GM19467 (cell line): ENCODE results near the gene DYNC1I1.

Source experiments
- ATAC-seq: cut with Tn5 transposase; IDR thresholded peaks from one replicate; pipeline ENCODE4 v1.9.1; 2021; ENCODE audit warnings: mild to moderate bottlenecking, moderate library complexity; ENCODE audit not compliant: unreplicated experiment

DYNC1I1 gene

GRCh38 chr7:96069401-96069800, 297.0 kb downstream of the DYNC1I1 start:
- no peak for ATAC-seq

- ATAC-seq, result no peak
These were observed 302.5 kb downstream of the DYNC1I1 start for GRCh38 chr7:96074871-96075270.

- peak; percentile 87 for ATAC-seq
These were observed 303.4 kb downstream of the DYNC1I1 start for GRCh38 chr7:96075510-96076349.

- ATAC-seq, result no peak
These were observed 304.0 kb downstream of the DYNC1I1 start for GRCh38 chr7:96076350-96076707.

GRCh38 chr7:96080027-96080426, 307.7 kb downstream of the DYNC1I1 start:
- ATAC-seq, result no peak

GRCh38 chr7:96084881-96085553, 312.7 kb downstream of the DYNC1I1 start:
- ATAC-seq, result no peak

GRCh38 chr7:96085953-96086352, 313.6 kb downstream of the DYNC1I1 start:
- no peak for ATAC-seq

- ATAC-seq, result no peak
These were observed 316.2 kb downstream of the DYNC1I1 start for GRCh38 chr7:96088579-96088978.

- ATAC-seq, result no peak
These were observed 317.2 kb downstream of the DYNC1I1 start for GRCh38 chr7:96089511-96089910.

- no peak for ATAC-seq
These were observed 318.4 kb downstream of the DYNC1I1 start for GRCh38 chr7:96090756-96091155.

- no peak for ATAC-seq
These were observed 321.1 kb downstream of the DYNC1I1 start for GRCh38 chr7:96093435-96093834.

- ATAC-seq, result no peak
These were observed 325.5 kb downstream of the DYNC1I1 start for GRCh38 chr7:96097835-96098234.

GRCh38 chr7:96100737-96101136, 328.4 kb downstream of the DYNC1I1 start:
- no peak for ATAC-seq

GRCh38 chr7:96102096-96102811, 329.9 kb downstream of the DYNC1I1 start:
- no peak for ATAC-seq

GRCh38 chr7:96104984-96105383, 332.6 kb downstream of the DYNC1I1 start:
- no peak for ATAC-seq

- ATAC-seq, result no peak
These were observed 339.1 kb downstream of the DYNC1I1 start for GRCh38 chr7:96111405-96111804.

- no peak for ATAC-seq
These were observed 341.8 kb downstream of the DYNC1I1 start for GRCh38 chr7:96114190-96114589.

GRCh38 chr7:96116173-96116572, 343.8 kb downstream of the DYNC1I1 start:
- ATAC-seq, result no peak

GRCh38 chr7:96118449-96119001, 346.2 kb downstream of the DYNC1I1 start:
- no peak for ATAC-seq

- no peak for ATAC-seq
These were observed 348.3 kb downstream of the DYNC1I1 start for GRCh38 chr7:96120445-96121225.

GRCh38 chr7:96121752-96122151, 349.4 kb downstream of the DYNC1I1 start:
- ATAC-seq, result no peak
